ENCODE data around the gene CAMSAP1. TPM values are rescaled to one million over a fixed set of nuclear protein-coding genes. Genes with fewer than 3 reads are reported as not detected.
A peak's percentile ranks its signal among the peaks of the same experiment; 100 is the strongest.

Gene CAMSAP1
- total RNA-seq, 1 experiment from 2014 or later: 52.7 TPM

DNA sequence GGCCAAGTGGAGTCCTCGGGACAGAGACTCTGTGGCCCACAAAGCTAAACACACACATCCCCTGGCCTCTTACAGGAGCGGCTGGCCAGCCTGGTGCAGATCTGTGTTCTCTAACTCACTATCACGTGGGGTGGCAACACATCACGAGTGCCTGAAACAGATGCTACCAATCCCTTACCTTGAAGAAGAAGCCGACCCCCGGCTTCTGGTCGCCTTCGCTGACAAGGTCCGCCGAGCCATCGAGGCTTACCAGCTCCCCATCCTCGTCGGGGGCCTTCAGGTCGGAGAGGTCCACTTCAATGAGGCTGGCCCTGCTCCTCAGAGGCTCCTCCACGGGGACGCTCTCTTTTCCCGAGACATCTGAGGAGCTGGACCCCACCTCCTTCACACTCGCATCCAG is 86.7 kb downstream of the CAMSAP1 start:
- H3K27ac Mint-ChIP-seq: peak overlapping the region; percentile 25 to 89 (median 39); a peak in 3 of 7 replicates
- no peak overlapping the region for H4K5ac ChIP-seq (ENCODE audit: insufficient read length, low read depth, low read length)
- H3K36me3 Mint-ChIP-seq (ENCODE audit: insufficient read depth in 1 of 3, low read depth in 3 of 3): peaks cover 46 to 94% (median 81%) of the 10 kb centered on the region in 3 experiments

More for the DNA sequence above, 86.7 kb downstream of the CAMSAP1 start:
- Histone ChIP-seq H4K91ac (ENCODE audit: insufficient read length, low read depth, low read length) (no peak overlapping the region), H4K20me1 (ENCODE audit: control insufficient read depth, insufficient read depth, insufficient read length) (no peaks in the 10 kb centered on the region), H3K9me3 (ENCODE audit: control insufficient read depth, low read depth, low read length) (no peaks in the 10 kb centered on the region), H2AK5ac (ENCODE audit: insufficient read length, low read length) (no peak overlapping the region), H3K18ac (ENCODE audit: insufficient read length, low read depth, low read length) (no peak overlapping the region), H3K27me3 (ENCODE audit: insufficient read depth, low read length) (no peaks in the 10 kb centered on the region), H3K4me2 (ENCODE audit: insufficient read depth, insufficient read length, low read length) (no peak overlapping the region), H3K4me1 (ENCODE audit: insufficient read depth, low read length) (no peaks in the 10 kb centered on the region), H3T11ph (ENCODE audit: low read length) (no peak overlapping the region), H3K79me1 (ENCODE audit: insufficient read depth, low read depth, low read length, poor library complexity, severe bottlenecking) (no peaks in the 10 kb centered on the region), H2BK5ac (ENCODE audit: insufficient read length, low read length) (no peak overlapping the region), H3K56ac (ENCODE audit: insufficient read length, low read depth, low read length) (no peak overlapping the region), H2BK15ac (ENCODE audit: low read depth, low read length) (no peak overlapping the region), H3K23ac (ENCODE audit: insufficient read length, low read depth, low read length) (no peak overlapping the region), H3K4ac (ENCODE audit: low read depth, low read length) (no peak overlapping the region), H2AFZ (ENCODE audit: low read length) (no peak overlapping the region), H3K27ac (ENCODE audit: insufficient read length, low read depth, low read length) (no peak overlapping the region), H2BK120ac (ENCODE audit: low read depth, low read length, poor library complexity, severe bottlenecking) (no peak overlapping the region), H2BK20ac (ENCODE audit: low read depth, low read length, poor library complexity, severe bottlenecking) (no peak overlapping the region), H4K8ac (replicated peaks; ENCODE audit: insufficient read length, low read depth, low read length) (no peak overlapping the region), H3K14ac (ENCODE audit: insufficient read depth, low read length) (no peak overlapping the region), H3K9ac (ENCODE audit: extremely low read depth, insufficient read length, low read length) (no peak overlapping the region), H3K23me2 (ENCODE audit: insufficient read length, low read depth, low read length, poor library complexity, severe bottlenecking) (no peaks in the 10 kb centered on the region), H3K79me2 (ENCODE audit: insufficient read depth, low read length) (0 out of 2 replicates have a peak, but pooled peaks cover 1% of the 10 kb centered on the region), H2BK12ac (ENCODE audit: insufficient read length, low read depth, low read length) (no peak overlapping the region)
- Mint-ChIP-seq H3K27me3 (ENCODE audit: low read depth) (peaks cover 2% of the 10 kb centered on the region; the same call in 1 of the 2 replicates), H3K4me1 (no peaks in the 10 kb centered on the region), H3K9me3 (no peaks in the 10 kb centered on the region), H3K4me3 (no peak overlapping the region)
- no CpG with 5 or more reads among the region's 18 CpGs for WGBS (ENCODE audit: extremely low coverage, insufficient read length, low lambda C conversion rate)
- TF ChIP-seq, protein P1, sequence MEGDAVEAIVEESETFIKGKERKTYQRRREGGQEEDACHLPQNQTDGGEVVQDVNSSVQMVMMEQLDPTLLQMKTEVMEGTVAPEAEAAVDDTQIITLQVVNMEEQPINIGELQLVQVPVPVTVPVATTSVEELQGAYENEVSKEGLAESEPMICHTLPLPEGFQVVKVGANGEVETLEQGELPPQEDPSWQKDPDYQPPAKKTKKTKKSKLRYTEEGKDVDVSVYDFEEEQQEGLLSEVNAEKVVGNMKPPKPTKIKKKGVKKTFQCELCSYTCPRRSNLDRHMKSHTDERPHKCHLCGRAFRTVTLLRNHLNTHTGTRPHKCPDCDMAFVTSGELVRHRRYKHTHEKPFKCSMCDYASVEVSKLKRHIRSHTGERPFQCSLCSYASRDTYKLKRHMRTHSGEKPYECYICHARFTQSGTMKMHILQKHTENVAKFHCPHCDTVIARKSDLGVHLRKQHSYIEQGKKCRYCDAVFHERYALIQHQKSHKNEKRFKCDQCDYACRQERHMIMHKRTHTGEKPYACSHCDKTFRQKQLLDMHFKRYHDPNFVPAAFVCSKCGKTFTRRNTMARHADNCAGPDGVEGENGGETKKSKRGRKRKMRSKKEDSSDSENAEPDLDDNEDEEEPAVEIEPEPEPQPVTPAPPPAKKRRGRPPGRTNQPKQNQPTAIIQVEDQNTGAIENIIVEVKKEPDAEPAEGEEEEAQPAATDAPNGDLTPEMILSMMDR (conservative IDR thresholded peaks at IDR 0.05): no peak
- no peak for DNase-seq

Data from H9 (cell line).